ENCODE data around the gene GMDS. TPM values are rescaled to one million over a fixed set of nuclear protein-coding genes. Genes with fewer than 3 reads are reported as not detected.

GMDS gene
- polyA plus RNA-seq, 1 of the 3 experiments (the other 2 are of a cell fraction) = 12.3 TPM

DNA sequence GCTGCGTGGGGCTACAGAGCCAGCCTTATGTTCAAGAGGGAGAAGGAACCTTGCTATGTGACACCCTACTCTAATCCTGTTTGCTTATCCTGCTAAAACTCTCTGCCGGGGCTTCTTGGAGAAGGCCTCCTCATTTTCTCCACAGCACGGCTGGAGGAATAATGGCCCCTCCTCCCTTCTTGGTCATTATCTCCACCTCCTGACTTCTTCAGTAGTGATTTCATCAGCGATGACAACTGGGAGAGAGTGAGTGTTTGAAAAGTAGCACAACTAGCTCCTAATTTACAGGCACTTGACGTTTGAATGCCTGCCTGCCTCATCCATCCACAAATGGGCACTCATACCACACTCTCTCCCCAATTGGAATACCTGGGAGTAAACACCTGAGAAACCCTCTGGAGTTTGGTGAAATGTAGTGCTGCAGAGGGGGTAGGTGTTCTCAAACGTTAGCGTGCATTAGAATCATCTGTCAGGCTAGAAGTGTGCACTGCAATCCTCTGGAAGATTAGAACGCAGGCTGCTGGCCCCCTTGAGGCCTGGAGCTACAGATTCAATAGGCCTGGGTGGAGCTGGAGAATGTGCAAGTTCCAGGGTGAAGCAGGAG, 487.2 kb downstream of the GMDS start:
- DNase-seq = no peak
- H2AFZ ChIP-seq (ENCODE audit: low read depth) = no peak overlapping the region
- no peaks in the 10 kb centered on the region for H4K20me1 ChIP-seq (ENCODE audit: insufficient read depth)
- H3K9me3 ChIP-seq = no peaks in the 10 kb centered on the region
- no peaks in the 10 kb centered on the region for H3K79me2 ChIP-seq (ENCODE audit: insufficient read depth)
- H3K4me1 ChIP-seq (ENCODE audit: control insufficient read depth in 1 of 2, insufficient read depth in 2 of 2, low read depth in 1 of 2, low read length in 1 of 2) = peaks cover 0 to 8% of the 10 kb centered on the region in 2 experiments; a peak in 2 of 4 replicates
- no peak overlapping the region for H3K27ac ChIP-seq (ENCODE audit: low read depth in 2 of 2, low read length in 1 of 2)
- no peak overlapping the region for H3K9ac ChIP-seq
- H3K27me3 ChIP-seq (ENCODE audit: insufficient read depth) = no peaks in the 10 kb centered on the region
- ChIA-PET CTCF (interaction anchor here (0.9 to 1.0 kb wide), 2 partner anchors 9 to 14 kb away, joined by 3 to 4 read pairs; no protein-coding TSS in a partner anchor), POLR2A (no interaction called here)
- H3K36me3 ChIP-seq (replicated peaks in 1 of 2; ENCODE audit: control insufficient read depth in 1 of 2, insufficient read depth in 2 of 2, low read length in 1 of 2) = no peaks in the 10 kb centered on the region
- TF ChIP-seq, protein P1, sequence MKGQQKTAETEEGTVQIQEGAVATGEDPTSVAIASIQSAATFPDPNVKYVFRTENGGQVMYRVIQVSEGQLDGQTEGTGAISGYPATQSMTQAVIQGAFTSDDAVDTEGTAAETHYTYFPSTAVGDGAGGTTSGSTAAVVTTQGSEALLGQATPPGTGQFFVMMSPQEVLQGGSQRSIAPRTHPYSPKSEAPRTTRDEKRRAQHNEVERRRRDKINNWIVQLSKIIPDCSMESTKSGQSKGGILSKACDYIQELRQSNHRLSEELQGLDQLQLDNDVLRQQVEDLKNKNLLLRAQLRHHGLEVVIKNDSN (IDR thresholded peaks at IDR 0.05; ENCODE audit: borderline replicate concordance, low read depth) = no peak
- TF ChIP-seq, protein P2, sequence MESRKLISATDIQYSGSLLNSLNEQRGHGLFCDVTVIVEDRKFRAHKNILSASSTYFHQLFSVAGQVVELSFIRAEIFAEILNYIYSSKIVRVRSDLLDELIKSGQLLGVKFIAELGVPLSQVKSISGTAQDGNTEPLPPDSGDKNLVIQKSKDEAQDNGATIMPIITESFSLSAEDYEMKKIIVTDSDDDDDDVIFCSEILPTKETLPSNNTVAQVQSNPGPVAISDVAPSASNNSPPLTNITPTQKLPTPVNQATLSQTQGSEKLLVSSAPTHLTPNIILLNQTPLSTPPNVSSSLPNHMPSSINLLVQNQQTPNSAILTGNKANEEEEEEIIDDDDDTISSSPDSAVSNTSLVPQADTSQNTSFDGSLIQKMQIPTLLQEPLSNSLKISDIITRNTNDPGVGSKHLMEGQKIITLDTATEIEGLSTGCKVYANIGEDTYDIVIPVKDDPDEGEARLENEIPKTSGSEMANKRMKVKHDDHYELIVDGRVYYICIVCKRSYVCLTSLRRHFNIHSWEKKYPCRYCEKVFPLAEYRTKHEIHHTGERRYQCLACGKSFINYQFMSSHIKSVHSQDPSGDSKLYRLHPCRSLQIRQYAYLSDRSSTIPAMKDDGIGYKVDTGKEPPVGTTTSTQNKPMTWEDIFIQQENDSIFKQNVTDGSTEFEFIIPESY (IDR thresholded peaks at IDR 0.05; ENCODE audit: borderline replicate concordance, low read depth) = no peak
- TF ChIP-seq MEF2A (IDR thresholded peaks at IDR 0.05; ENCODE audit: borderline replicate concordance, low read depth) = no peak
- TF ChIP-seq CHD2 (IDR thresholded peaks at IDR 0.05; ENCODE audit: low read length, partially characterized antibody) = no peak
- no peak for TF ChIP-seq NFIC (IDR thresholded peaks at IDR 0.05; ENCODE audit: borderline replicate concordance)
- TF ChIP-seq NRF1 (IDR thresholded peaks at IDR 0.05; ENCODE audit: low read depth, low read length) = no peak
- TF ChIP-seq EP300 (IDR thresholded peaks at IDR 0.05; ENCODE audit: borderline replicate concordance in 1 of 2, low read depth in 1 of 2, low read length in 1 of 2) = no peak
- TF ChIP-seq SIN3A (IDR thresholded peaks at IDR 0.05; ENCODE audit: borderline replicate concordance, low read depth, low read length) = no peak
- TF ChIP-seq TAF1 (IDR thresholded peaks at IDR 0.05; ENCODE audit: borderline replicate concordance, low read depth, low read length) = no peak
- no peak for TF ChIP-seq RAD21 (IDR thresholded peaks at IDR 0.05; ENCODE audit: low read length)
- TF ChIP-seq, protein P3, sequence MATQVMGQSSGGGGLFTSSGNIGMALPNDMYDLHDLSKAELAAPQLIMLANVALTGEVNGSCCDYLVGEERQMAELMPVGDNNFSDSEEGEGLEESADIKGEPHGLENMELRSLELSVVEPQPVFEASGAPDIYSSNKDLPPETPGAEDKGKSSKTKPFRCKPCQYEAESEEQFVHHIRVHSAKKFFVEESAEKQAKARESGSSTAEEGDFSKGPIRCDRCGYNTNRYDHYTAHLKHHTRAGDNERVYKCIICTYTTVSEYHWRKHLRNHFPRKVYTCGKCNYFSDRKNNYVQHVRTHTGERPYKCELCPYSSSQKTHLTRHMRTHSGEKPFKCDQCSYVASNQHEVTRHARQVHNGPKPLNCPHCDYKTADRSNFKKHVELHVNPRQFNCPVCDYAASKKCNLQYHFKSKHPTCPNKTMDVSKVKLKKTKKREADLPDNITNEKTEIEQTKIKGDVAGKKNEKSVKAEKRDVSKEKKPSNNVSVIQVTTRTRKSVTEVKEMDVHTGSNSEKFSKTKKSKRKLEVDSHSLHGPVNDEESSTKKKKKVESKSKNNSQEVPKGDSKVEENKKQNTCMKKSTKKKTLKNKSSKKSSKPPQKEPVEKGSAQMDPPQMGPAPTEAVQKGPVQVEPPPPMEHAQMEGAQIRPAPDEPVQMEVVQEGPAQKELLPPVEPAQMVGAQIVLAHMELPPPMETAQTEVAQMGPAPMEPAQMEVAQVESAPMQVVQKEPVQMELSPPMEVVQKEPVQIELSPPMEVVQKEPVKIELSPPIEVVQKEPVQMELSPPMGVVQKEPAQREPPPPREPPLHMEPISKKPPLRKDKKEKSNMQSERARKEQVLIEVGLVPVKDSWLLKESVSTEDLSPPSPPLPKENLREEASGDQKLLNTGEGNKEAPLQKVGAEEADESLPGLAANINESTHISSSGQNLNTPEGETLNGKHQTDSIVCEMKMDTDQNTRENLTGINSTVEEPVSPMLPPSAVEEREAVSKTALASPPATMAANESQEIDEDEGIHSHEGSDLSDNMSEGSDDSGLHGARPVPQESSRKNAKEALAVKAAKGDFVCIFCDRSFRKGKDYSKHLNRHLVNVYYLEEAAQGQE (IDR thresholded peaks at IDR 0.05; ENCODE audit: low read depth, low read length) = no peak
- 78% methylated on average over 7 of the region's 8 CpGs for WGBS (ENCODE audit: low lambda C conversion rate)
- no peaks in the 10 kb centered on the region for H3F3A ChIP-seq (replicated peaks; ENCODE audit: insufficient read depth)
- no peaks in the 10 kb centered on the region for H3K9me2 ChIP-seq
- H3K4me3 ChIP-seq (ENCODE audit: low read depth in 2 of 2, low read length in 1 of 2) = no peak overlapping the region
- no peak overlapping the region for H3K4me2 ChIP-seq

All from SK-N-SH (cell line).